Astrocyte of the cerebellum (primary cell): ENCODE data around the gene TBC1D21.

Source experiments
- DNase-seq: peaks from one replicate; pipeline ENCODE4 v3.0.0-alpha.2; 2011; ENCODE audit warnings: low read depth
- H3K4me3 ChIP-seq: 2 replicates; pipeline ENCODE4 v1.5.1; 2011; ENCODE audit warnings: mild to moderate bottlenecking, low read depth, low read length, moderate library complexity
- CTCF ChIP-seq: IDR thresholded peaks from 2 replicates; pipeline ENCODE4 v1.5.1; 2012; ENCODE audit warnings: low read length, low read depth, moderate library complexity, mild to moderate bottlenecking; ENCODE audit errors: missing control alignments
- in situ Hi-C: cut with HindIII; loops from 2 replicates; pipeline ENCODE4 v1.10.0; 2017; ENCODE audit warnings: low sequenced_read_pairs

TBC1D21 gene

GRCh38 chr15:73866481-73866880 is 6.9 kb upstream of the TBC1D21 start:
- TF ChIP-seq CTCF, result no peak
- in situ Hi-C loops, result no loop called here
- no peak for DNase-seq
- no peak overlapping the region for H3K4me3 ChIP-seq

GRCh38 chr15:73866881-73867410 is 6.4 kb upstream of the TBC1D21 start:
- DNase-seq, result no peak
- TF ChIP-seq CTCF, result no peak
- in situ Hi-C loops, result no loop called here
- H3K4me3 ChIP-seq, result no peak overlapping the region

GRCh38 chr15:73867426-73867825 is 5.9 kb upstream of the TBC1D21 start:
- DNase-seq, result no peak
- H3K4me3 ChIP-seq, result no peak overlapping the region
- no peak for TF ChIP-seq CTCF
- in situ Hi-C loops, result no loop called here

- TF ChIP-seq CTCF, result no peak
- DNase-seq, result no peak
- in situ Hi-C loops, result no loop called here
These were observed 5.4 kb upstream of the TBC1D21 start for GRCh38 chr15:73867956-73868355.

GRCh38 chr15:73869216-73869995 is 4.0 kb upstream of the TBC1D21 start:
- no peak for DNase-seq
- TF ChIP-seq CTCF, result no peak
- no peak overlapping the region for H3K4me3 ChIP-seq
- in situ Hi-C loops, result no loop called here

More at GRCh38 chr15:73867956-73868355, 5.4 kb upstream of the TBC1D21 start:
- no peak overlapping the region for H3K4me3 ChIP-seq

- in situ Hi-C loops, result no loop called here
- TF ChIP-seq CTCF, result no peak
- H3K4me3 ChIP-seq, result no peak overlapping the region
- DNase-seq, result no peak
These were observed 2.5 kb upstream of the TBC1D21 start for GRCh38 chr15:73870700-73871408.
